ENCODE data around the gene AADACL2. TPM values are rescaled to one million over a fixed set of nuclear protein-coding genes. Genes with fewer than 3 reads are reported as not detected.
"Not testable (repeated sequence)": the region's sequence is repeated elsewhere in the genome, so short reads cannot be mapped to it uniquely, and the experiment has no call there.

The AADACL2 gene
- total RNA-seq, 2 experiments from 2014 or later, result not detected

DNA sequence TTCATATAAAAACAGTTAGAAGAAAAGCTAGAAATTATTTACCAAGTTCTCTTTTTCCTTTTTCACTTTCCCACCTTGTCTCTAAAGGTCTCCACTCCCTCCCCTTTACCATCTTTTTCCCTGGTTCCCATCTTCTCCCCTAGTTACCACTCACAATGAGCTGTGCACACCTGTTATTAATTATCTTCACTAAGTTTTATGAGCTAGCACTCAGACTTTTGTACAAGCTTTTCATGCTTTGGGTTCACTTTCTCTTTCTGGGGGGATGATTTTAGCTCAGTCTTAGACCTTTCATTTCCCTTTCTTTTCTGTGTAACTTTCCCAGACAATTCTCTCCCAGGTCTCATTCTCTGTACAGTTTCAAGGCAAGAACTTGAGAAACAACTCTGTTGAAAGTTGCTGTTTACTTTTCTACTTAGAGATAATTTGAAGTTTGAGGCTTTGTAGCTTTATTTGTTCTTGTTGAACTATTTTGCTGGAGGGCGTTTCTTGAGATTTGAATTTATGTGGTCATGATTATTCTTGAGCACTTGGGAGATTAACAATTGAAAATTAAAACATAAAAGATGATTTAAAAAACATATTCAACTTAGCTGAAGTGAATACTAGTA is 56.2 kb downstream of the AADACL2 start:
- Mint-ChIP-seq H3K27ac (no peak overlapping the region), H3K4me3 (no peak overlapping the region), H3K9me3 (no peaks in the 10 kb centered on the region), H3K36me3 (ENCODE audit: low read depth) (no peaks in the 10 kb centered on the region), H3K4me1 (ENCODE audit: low read depth) (no peaks in the 10 kb centered on the region), H3K27me3 (no peaks in the 10 kb centered on the region)
- CTCF ChIA-PET, result no interaction called here
- DNase-seq (no peak), ATAC-seq (no peak)
- POLR2A ChIA-PET, result interaction anchor here (0.6 kb wide), 1 partner anchor 37 kb away, joined by 3 read pairs; no protein-coding TSS in a partner anchor
- intact Hi-C loops (cut with micrococcal nuclease), result no loop called here
- TF ChIP-seq, protein P1, sequence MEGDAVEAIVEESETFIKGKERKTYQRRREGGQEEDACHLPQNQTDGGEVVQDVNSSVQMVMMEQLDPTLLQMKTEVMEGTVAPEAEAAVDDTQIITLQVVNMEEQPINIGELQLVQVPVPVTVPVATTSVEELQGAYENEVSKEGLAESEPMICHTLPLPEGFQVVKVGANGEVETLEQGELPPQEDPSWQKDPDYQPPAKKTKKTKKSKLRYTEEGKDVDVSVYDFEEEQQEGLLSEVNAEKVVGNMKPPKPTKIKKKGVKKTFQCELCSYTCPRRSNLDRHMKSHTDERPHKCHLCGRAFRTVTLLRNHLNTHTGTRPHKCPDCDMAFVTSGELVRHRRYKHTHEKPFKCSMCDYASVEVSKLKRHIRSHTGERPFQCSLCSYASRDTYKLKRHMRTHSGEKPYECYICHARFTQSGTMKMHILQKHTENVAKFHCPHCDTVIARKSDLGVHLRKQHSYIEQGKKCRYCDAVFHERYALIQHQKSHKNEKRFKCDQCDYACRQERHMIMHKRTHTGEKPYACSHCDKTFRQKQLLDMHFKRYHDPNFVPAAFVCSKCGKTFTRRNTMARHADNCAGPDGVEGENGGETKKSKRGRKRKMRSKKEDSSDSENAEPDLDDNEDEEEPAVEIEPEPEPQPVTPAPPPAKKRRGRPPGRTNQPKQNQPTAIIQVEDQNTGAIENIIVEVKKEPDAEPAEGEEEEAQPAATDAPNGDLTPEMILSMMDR (IDR thresholded peaks at IDR 0.05), result no peak

- H3K27me3 Mint-ChIP-seq; H3K4me1 Mint-ChIP-seq (ENCODE audit: low read depth); H3K9me3 Mint-ChIP-seq; intact Hi-C loops (cut with micrococcal nuclease); H3K4me3 Mint-ChIP-seq; POLR2A ChIA-PET; H3K36me3 Mint-ChIP-seq (ENCODE audit: low read depth); CTCF ChIA-PET; H3K27ac Mint-ChIP-seq; ATAC-seq; DNase-seq: not testable (repeated sequence)
Observed at GRCh38 chr3:151790763-151791162, 57.0 kb downstream of the AADACL2 start.

DNA sequence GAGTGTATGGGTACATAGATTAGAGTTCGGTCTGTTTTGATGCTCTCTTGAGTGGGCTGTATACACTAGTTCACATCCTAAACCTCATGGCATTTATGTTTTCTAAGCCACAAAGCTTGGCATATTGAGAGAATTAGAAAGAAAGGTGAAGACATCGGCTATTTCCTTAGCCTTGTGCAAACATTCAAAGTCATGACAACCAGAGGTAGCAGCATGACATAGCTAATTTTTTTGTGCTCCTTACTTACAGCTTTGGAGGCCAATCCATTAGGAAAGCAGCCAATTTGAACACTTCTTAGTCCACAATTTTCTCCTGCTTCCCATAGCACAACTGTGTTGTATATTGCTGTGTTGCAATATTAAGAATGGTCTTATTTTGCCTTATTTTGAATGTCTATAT is 58.7 kb downstream of the AADACL2 start:
- CTCF ChIA-PET, result interaction anchor here (0.7 kb wide), 1 partner anchor 15 kb away, joined by 3 read pairs; no protein-coding TSS in a partner anchor
- DNase-seq (no peak), ATAC-seq (no peak)
- Mint-ChIP-seq H3K27ac (no peak overlapping the region), H3K4me3 (no peak overlapping the region), H3K27me3 (peaks cover 3% of the 10 kb centered on the region), H3K36me3 (ENCODE audit: low read depth) (no peaks in the 10 kb centered on the region), H3K4me1 (ENCODE audit: low read depth) (no peaks in the 10 kb centered on the region), H3K9me3 (no peaks in the 10 kb centered on the region)
- TF ChIP-seq, protein P1 (IDR thresholded peaks at IDR 0.05), result no peak
- POLR2A ChIA-PET, result no interaction called here
- intact Hi-C loops (cut with micrococcal nuclease), result no loop called here

DNA sequence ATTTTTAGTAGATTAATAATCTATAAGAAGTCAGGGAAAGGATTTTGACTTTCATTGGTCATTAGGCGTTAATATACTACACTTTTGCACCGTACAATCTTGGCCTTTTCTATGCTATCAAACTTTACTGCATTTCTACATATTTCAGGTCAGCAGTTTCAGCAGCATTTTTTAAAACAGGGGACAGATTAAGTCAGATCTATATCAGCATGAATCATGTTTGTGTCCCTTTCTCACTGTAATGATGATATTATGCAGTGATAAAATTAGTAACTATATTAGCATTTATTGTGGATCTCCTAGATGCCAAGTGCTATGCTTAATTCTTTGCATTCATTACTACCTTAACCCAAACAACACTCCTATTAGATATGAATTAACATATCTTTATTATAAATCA is 59.9 kb downstream of the AADACL2 start:
- ChIA-PET CTCF (no interaction called here), POLR2A (no interaction called here)
- DNase-seq (no peak), ATAC-seq (no peak)
- intact Hi-C loops (cut with micrococcal nuclease), result no loop called here
- Mint-ChIP-seq H3K4me3 (no peak overlapping the region), H3K9me3 (no peaks in the 10 kb centered on the region), H3K27me3 (peaks cover 3% of the 10 kb centered on the region), H3K27ac (no peak overlapping the region), H3K36me3 (ENCODE audit: low read depth) (no peaks in the 10 kb centered on the region), H3K4me1 (ENCODE audit: low read depth) (no peaks in the 10 kb centered on the region)
- TF ChIP-seq, protein P1 (IDR thresholded peaks at IDR 0.05), result no peak

- H3K4me1 Mint-ChIP-seq (ENCODE audit: low read depth), result no peaks in the 10 kb centered on the region
- ATAC-seq (no peak), DNase-seq (no peak)
- intact Hi-C loops (cut with micrococcal nuclease), result no loop called here
- H3K4me3 Mint-ChIP-seq, result no peak overlapping the region
- ChIA-PET POLR2A (no interaction called here), CTCF (no interaction called here)
- H3K27me3 Mint-ChIP-seq, result peaks cover 3% of the 10 kb centered on the region
- H3K27ac Mint-ChIP-seq, result no peak overlapping the region
- TF ChIP-seq, protein P1 (IDR thresholded peaks at IDR 0.05), result no peak
- no peaks in the 10 kb centered on the region for H3K9me3 Mint-ChIP-seq
- no peaks in the 10 kb centered on the region for H3K36me3 Mint-ChIP-seq (ENCODE audit: low read depth)
Observed at GRCh38 chr3:151794080-151794479, 60.4 kb downstream of the AADACL2 start.

All from activated CD8-positive, alpha-beta T cell treated with anti-CD3 and anti-CD28 coated beads for 36 hours (primary cell).